Stimulated activated CD4-positive, alpha-beta T cell treated with anti-CD3 and anti-CD28 coated beads, Interleukin-2, amount 100 ng/mL, for 48 hours (primary cell): ENCODE measurements around the gene URI1.
"Not testable (repeated sequence)": the region's sequence is repeated elsewhere in the genome, so short reads cannot be mapped to it uniquely, and the experiment has no call there.

ENCODE experiments used
- DNase-seq, 2 donors: peaks; one replicate each; pipeline ENCODE4 v3.0.0-alpha.2; 2020

Gene URI1

DNA sequence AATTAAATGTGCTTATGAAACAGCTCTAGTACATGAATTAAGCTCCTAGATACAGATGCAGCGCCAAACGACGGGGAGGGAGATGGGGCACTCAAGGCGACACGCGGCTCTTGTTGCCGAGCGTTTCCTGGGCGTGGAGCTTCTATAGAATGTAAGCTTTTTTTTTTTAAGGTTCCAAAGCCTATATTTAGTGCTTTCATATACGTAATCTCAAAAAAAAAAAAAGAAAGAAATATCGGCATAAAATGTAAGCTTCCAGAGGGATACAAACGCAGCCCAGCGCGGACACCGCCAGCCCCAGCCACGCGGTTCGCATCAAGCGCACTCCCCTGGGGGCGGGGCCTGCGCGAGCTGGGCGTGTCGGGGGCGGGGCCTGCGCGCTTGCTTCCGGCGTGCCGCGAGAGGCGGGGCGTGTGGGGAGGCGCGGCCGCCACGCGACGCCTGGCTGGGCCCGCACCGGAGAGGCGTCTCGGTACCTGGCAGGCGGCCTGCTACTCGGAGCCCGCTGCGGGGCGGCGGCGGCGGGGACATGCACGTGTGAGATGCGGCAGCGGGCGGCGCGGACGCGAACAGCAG lies at the start of gene URI1:
URI1 (plus strand) TSS at position 412 of the 576 bp plus-strand sequence. CDS start 309 bp downstream, outside the sequence.
- peak; percentile 97 to 99 for DNase-seq

DNA sequence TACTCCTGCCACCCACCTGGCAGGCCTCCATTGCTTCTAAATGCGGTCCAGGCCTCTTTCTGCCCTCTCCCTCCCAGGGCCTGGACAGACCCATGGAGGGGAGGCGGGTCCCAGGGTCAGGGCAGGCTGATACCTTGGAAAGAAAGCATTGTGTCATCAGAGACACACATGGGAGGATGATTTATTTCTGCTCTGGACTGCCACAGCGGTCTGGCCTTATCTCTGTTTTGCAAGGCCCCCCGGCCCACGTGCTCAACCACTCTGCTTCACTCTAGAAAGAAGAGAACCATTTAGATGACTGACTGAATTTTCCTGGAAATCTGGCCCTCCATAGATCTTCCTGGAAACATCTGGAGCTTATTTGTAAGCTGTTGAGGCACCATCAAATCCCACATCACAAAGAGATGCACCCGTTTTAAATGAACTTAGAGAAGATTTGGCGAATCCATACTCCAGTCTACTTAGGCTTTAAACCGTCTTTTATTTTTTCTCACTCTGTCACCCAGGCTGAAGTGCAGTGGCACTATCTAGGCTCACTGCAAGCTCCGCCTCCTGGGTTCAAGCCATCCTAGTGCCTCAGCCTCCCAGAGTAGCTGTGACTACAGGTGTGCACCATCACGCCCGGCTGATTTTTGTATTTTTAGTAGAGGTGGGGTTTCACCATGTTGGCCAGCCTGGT lies 48.3 kb upstream of the URI1 start:
- DNase-seq: no peak

DNA sequence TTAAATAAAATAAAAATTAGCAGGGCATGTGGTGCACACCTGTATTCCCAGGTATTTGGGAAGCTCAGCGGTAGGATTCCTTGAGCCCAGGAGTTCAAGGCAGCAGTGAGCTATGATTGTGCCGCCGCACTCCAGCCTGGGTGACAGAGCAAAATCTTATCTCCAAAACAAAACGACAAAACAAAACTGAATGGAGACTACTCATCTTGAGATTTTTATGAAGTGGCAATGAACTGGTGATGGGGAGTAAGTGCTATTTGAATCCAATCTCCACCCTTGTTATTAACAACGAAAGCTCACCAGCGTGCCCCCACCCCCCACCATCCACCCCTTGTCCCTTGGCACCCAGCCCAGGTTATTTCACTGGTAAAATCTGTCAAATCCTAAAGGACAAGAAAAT lies 45.2 kb upstream of the URI1 start:
- DNase-seq: no peak

GRCh38 chr19:29897466-29897865 lies 44.6 kb upstream of the URI1 start:
- DNase-seq: no peak

- DNase-seq: no peak
Observed at GRCh38 chr19:29904017-29904416, 38.0 kb upstream of the URI1 start.

DNA sequence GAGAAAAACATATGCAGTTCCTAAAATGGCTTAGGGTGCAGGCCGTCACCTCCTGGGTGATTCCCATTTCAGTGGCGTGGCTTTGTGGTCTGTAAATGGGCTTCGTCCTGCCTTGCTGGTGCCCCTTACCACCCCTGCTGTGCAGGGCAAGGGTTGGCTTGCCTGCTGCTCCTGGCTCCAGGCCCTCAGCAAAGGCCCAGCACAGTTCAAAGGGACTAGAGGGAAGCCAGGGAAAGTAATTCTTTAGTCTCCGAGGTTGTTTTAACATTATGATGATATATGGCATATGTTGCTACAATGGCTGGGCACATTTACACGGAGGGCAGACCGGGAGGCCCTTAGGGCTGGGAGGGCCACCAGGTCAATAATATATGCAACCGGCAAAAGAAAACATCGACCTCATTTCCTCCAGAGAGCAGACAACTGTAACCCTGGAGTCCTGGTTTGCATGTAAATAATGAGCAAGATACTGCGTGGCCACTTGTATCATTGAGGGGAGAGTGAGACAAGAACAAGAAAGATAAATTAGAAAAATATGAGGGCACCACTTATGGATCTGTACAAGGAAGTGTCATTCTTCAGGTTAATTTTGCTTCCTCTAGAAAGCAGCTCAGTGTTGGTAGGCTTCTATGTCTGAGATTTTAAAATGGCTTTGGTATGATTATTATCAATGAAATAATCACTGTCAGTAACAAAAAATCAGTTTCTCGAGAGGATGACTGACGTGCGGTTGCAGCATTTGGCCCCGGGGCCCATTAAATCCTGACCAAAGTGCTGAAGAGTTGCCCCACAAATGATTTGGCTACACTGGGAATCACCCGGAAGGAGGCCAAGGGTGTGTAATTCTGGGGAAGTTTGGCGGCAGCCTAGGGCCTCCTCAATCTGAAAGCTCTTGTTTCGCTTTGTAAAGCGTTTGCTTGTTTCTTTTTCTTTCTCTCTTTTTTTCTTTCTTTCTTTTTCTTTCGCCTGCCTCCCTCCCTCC lies 32.8 kb upstream of the URI1 start:
- no peak for DNase-seq

GRCh38 chr19:29914933-29915332 lies 27.1 kb upstream of the URI1 start:
- no peak for DNase-seq

GRCh38 chr19:29915832-29916231 lies 26.2 kb upstream of the URI1 start:
- not testable (repeated sequence) for DNase-seq

DNA sequence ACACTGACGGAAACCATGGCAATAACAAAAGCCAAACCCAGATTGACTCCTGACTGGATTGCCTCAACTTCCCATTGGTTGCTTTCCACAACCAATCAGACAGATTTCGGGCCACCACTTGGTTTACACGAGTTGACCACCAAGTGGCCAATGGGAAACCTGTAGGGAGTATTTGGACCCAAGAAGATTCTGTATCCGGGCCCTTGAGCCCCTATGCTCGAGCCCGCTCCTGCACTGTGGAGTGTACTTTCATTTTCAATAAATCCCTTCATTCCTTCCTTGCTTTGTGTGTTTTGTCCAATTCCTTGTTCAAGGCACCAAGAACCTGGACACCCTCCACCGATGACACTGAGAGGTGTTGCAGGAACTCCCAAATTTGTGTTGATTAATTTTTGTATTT lies 24.1 kb upstream of the URI1 start:
- no peak for DNase-seq

- no peak for DNase-seq
Observed at GRCh38 chr19:29918891-29919290, 23.1 kb upstream of the URI1 start.

- DNase-seq: no peak
Observed at GRCh38 chr19:29922972-29923371, 19.1 kb upstream of the URI1 start.

DNA sequence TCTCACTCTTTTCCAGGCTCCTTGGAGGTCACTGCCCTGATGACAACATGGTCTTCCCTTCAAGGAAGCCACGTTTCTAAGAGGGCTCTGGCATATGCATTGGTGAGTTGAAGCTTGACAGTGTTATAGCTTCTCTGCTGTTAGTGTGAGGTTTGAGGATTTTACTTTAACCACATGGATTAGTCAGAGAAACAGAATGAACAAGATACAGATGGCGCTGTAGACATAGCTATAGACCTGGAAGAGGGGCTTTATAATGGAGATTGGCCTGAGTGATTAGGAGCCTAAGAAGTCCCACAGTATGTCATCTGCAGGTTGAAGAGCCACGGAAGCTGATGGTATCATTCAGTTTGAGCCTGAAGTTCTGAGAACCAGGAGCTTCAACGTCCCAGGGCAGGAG lies 18.4 kb upstream of the URI1 start:
- DNase-seq: no peak

DNA sequence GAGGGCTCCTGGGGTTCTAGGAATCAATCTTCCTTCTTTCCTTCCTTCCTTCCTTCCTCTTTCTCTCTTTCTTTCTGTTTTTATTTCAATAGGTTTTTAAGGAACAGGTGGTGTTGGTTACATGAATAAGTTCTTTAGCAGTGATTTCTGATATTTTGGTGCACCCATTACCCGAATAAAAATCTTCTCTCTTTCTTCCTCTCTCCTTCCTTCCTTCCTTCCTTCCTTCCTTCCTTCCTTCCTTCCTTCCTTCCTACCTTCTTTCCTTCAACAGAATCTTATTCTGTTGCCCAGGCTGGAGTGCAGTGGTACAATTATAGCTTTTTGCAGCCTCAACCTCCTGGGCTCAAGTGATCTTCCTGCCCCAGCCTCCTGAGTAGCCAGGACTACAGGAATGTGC lies 16.0 kb upstream of the URI1 start:
- DNase-seq: no peak

- DNase-seq: no peak
Observed at GRCh38 chr19:29926801-29927200, 15.2 kb upstream of the URI1 start.

DNA sequence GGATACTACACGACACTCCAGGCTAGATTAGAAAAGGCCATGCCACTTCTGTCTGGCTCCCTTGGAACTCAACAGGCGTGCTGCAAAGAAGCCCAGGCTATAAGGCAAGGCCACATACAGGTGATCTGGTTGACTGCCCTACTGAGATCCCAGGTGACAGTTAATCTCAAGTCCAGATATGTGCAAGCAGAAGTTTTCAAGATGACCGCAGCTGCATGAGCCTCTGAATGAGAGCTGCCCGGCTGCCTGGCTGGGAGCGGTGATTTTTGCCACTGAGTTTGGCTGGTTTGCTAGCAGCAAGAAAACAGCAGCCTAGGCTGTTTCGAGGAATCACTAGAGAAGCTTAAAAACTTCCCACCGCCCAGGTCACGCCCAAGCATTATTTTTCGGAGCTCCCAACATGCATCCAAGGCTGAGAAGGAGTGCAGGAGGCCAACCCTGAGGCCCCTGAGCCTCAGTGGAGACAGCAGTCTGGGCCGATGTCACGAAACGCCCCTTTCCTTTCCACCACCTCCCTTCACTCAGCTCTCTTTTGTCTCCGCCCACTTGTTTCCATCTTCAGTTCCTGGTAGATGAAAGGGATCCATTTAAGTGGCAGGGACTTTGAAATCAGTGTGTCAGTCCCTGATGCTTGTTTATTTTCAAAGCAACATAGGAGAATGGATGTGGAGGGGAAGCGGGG lies 14.0 kb upstream of the URI1 start:
- no peak for DNase-seq

- no peak for DNase-seq
Observed at GRCh38 chr19:29928831-29929230, 13.2 kb upstream of the URI1 start.

DNA sequence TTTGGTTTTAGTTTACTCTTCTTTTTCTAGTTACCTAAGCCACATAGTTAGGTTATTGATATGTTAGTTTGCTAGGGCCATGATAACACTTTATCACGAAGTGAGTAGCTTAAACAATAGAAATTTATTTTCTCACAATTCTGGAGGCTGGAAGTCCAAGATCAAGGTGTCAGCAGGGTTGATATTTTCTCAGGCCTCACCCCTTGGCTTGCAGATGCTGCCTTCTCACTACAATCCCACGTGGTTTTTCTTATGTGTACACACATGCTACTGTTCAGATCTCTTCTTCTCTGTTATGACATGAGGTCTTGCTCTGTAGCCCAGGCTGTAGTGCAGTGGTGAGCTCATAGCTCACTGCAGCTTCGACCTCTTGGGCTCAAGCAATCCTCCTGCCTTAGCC lies 7.8 kb upstream of the URI1 start:
- DNase-seq: no peak

DNA sequence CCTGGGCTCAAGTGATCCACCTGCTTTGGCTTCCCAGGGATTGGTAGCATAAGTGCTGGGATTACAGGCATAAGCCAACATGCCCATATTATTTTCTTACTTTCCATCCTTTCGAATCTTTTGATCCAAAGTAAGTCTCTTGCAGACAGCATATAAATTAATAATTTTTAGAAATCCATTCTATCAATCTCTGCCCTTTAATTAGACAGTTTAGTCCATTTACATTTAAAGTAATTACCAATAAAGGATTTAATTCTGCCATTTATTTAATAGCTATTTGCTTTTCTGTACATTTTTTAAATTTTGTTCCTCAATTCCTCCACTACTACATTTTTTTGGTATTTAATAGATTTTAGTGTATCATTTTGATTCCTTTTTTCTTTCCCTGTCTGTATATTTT lies 7.3 kb upstream of the URI1 start:
- DNase-seq: no peak

DNA sequence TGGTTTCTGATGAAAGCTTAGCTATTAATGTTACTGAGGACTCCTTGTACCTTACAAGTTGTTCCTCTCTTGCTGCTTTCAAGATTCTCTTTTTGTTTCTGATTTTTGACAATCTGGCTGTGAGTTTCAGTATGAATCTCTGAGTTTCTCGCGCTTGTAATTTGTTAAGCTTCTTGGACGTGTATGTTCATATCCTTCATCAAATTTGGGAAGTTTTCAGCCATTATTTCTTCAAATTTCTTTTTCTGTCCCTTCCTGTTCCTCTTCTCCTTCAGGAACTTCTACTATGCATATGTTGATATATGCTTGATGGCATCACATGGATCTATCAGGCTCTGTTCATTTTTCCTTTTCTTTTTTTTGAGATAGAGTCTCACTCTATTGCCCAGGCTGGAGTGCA lies 5.6 kb upstream of the URI1 start:
- DNase-seq: no peak

DNA sequence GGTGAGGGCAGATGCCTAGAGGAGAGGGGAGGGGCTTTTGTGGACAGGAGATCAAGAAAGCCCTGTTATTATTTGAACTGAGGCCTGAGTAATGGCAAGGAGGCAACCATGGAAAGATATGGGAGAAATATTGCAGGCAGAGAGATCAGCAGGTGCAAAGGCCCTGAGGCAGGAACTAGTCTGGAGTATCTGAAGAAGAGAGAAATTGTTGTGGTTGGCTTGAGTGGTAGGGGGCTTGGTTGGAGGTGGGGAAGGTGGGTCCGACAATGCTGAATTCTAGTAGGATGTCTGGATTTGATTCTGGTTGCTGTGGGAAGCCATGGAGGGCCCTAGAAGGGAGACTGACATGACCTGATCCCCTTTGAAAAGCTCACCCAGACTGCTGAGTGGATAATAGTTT lies 2.4 kb upstream of the URI1 start:
- no peak for DNase-seq

DNA sequence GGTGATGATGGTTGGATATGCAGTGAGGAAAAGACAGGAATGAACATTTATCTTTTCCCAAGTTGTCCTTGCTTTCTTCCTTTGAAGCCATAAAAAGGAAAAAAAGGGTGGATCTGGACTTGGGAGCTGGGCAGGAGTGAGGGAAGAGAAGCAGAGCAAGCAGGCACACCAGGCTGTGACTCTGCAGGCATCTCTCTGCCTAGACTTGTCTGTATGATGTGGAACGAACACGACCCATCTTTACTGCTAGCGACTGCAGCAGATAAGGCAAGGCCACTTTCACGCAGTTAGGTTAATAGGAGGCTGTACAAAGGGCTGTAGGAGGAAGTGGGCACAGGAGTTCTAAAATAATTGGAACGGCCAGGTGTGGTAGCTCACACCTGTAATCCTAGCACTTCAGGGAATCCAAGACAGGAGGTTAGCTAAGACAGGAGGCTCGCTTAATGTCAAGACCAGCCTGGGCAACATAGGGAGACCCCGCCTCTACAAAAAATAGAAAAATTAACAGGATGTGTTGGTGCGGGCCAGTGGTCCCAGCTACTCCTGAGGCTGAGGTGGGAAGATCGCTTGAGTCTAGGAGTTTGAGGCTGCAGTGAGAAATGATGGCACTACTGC lies 961 bp upstream of the URI1 start:
- DNase-seq: no peak

GRCh38 chr19:29942404-29943261 lies 594 bp downstream of the URI1 start:
- DNase-seq: peak; percentile 47 to 63
